ENCODE results near the gene TPCN2.

The TPCN2 gene

DNA sequence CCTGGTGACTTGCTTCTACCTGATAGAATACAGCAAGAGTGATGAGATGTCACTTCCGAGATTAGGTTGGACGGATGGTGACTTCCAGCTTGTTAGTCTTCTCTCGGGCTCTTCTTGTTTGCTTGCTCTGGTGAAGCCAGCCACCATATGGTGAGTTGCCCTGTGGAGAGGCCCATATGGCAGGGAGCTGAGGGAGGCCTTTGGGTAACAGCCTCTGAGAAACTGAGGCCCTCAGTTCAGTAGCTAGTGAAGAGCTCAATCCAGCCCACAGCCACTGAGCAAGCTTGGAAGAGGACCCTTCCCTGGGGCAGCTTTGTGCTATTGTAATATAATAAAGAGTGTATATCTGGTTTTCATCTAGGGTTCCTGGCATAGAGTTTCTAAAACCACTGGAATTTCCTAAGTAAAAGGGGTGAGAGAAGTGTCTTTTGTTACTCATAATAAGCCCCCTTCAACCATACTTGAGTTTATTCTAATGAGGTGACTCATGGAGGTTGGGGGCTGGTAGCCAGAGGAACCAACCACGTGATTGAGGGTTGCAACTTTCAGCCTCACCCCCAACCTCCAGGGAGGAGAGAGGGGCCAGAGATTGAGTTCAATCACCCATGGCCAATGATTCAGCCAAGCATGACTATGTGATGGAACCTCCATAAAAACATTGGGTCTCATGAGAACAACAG lies 8.0 kb upstream of the TPCN2 start:
- TF ChIP-seq, protein P1, sequence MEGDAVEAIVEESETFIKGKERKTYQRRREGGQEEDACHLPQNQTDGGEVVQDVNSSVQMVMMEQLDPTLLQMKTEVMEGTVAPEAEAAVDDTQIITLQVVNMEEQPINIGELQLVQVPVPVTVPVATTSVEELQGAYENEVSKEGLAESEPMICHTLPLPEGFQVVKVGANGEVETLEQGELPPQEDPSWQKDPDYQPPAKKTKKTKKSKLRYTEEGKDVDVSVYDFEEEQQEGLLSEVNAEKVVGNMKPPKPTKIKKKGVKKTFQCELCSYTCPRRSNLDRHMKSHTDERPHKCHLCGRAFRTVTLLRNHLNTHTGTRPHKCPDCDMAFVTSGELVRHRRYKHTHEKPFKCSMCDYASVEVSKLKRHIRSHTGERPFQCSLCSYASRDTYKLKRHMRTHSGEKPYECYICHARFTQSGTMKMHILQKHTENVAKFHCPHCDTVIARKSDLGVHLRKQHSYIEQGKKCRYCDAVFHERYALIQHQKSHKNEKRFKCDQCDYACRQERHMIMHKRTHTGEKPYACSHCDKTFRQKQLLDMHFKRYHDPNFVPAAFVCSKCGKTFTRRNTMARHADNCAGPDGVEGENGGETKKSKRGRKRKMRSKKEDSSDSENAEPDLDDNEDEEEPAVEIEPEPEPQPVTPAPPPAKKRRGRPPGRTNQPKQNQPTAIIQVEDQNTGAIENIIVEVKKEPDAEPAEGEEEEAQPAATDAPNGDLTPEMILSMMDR (IDR thresholded peaks at IDR 0.05; ENCODE audit: borderline replicate concordance, insufficient read depth, low read depth, low read length), result no peak
- H3K4me3 ChIP-seq (ENCODE audit: low read depth, low read length), result no peak overlapping the region

DNA sequence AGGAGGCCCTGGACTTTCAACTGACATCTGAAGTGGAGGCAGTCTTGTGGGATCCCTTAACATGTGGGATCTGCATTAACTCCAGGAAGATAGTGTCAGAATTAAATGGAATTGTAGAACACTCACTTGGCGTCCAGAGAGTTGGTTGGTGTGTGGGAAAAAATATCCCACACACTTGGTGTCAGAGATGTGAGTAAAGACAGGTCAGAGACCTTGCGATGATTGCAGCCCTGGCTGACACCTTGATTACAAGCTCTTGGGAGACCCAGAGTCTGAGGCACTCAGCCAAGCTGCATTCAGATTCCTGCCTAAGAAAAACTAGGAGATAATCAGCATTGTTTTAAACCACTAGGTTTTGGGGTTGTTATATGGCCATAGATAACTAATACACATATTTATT lies 7.2 kb upstream of the TPCN2 start:
- H3K4me3 ChIP-seq (ENCODE audit: low read depth, low read length), result no peak overlapping the region
- TF ChIP-seq, protein P1 (IDR thresholded peaks at IDR 0.05; ENCODE audit: borderline replicate concordance, insufficient read depth, low read depth, low read length), result no peak

DNA sequence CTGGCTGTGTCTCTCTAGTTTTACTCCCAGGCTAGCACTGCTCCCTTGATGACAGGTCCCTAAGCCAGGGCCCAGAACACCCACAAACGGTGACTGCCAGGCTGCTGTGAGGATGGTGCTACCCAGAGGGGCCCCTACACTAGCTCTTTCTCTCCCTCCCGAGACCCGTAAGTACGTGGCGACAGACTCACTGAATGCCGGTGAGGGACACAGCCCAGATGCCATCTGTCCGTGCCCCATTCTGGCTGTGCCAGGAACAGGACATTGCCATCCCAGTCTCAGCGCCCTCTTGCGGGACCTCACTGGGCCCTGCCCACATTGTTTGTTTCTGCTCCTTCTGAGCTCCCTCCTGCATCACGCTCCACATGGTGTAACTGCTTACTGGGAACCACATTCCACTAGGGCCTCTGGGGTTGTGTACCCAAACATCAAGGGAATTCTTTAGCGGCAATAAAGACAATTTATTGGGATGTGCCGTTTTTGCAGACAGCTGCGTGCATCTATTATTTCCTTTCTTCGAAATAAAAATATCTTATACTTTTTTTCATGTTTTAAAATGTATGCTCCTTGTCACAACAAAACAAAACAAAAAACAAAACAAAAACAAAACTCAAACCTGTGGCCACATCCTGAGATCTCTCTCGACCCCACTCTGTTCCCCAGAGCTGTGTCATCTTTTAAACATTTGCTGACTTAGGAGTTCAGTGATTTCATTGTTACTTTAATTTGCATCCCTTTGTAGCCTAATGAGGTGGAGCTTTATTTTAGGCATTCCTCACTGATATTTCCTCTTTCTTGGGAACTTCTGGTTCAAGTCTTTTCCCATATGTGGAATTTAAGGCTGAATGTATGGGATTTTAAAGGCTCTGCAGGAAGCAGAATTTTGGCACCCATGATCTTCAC lies 4.4 kb upstream of the TPCN2 start:
- TF ChIP-seq, protein P1 (IDR thresholded peaks at IDR 0.05; ENCODE audit: borderline replicate concordance, insufficient read depth, low read depth, low read length), result peak; percentile 33; the same call in 1 of the 2 replicates
- no peak overlapping the region for H3K4me3 ChIP-seq (ENCODE audit: low read depth, low read length)

DNA sequence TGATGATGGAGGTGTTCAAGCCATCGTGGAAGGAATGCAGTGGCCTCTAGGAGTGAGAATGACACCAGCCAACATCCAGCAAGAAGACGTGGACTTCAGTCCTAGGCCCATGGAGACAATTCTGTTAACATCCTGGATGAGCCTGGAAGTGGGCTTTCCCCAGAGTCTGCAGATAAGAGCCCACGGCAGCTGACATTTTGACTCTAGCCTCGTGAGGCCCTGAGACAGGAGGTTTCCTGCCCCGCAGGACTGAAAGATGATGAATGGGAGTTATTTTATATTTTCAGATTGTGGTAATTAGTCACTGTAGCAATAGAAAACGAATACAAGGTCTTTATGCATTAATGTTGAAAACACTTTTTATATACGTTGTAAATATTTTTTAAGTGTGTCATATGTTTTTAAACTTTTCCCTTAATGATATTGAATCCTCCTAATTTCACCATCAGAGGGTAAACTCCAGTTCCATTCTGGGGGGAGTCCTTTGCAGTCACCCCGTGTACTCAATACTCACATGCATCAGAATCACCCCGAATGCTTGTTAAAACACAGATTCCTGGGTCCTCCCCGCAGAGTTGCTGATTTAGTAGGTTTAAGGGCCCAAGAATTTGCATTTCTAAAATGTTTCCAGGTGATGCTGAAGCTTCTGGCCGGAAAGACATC lies 570 bp upstream of the TPCN2 start:
- TF ChIP-seq, protein P1 (IDR thresholded peaks at IDR 0.05; ENCODE audit: borderline replicate concordance, insufficient read depth, low read depth, low read length), result no peak
- H3K4me3 ChIP-seq (ENCODE audit: low read depth, low read length), result no peak overlapping the region

DNA sequence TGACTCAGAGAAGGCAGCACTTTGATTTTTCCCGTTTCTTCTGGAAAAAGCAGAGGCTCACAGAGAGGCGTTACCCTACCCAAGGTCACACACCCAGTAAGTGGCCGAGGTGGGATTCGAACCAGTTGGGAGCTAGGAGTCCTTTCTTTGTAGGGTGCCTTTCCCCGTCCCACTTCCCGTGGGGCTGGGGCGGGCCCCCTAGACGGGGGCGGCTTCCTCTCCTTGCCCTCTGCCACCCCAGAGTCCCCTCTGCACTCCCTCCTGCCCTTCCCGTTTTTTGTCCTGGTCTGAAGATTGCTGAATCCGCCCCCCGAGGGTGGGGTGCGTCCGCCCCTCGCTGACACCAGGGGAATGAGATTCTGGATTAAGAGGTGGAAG lies 747 bp downstream of the TPCN2 start:
- TF ChIP-seq, protein P1 (IDR thresholded peaks at IDR 0.05; ENCODE audit: borderline replicate concordance, insufficient read depth, low read depth, low read length), result no peak
- H3K4me3 ChIP-seq (ENCODE audit: low read depth, low read length), result peak overlapping the region; percentile 98

DNA sequence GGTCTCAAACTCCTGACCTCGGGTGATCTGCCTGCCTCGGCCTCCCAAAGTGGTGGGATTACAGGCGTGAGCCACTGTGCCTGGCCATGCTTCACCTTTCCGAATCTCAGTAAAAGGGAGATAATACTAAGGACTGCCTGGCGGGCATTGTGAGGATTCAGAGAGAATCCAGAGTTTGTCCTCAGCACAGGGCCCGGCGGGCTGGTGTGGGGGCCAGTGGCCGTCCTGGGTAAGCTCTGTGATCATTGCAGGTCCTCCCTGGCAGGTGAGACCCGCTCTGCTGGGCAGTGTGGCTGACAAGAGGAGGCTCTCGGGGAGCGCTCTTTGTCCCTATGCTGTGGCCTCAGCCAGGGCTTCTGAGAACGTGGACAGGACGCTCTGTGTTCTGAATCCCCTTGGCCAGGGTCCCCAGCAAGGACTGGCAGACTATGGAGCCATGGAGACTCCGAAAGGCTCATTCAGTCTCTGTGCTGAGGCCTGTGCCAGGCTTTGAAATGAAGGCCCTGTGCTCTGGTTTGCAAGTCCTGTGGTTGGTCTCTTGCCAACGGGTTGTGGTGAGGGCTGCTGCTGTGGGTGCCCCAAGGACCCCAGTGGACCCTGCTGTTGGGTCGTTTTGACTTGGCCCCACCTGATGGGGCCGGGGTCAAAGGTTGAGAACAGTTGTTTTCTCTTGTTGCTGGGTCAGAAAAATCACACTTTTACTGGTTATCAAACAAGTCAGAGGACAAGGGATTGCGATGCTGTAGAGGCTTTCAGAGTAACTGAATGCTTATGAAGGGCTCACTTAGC lies 2.1 kb downstream of the TPCN2 start:
- peak overlapping the region; percentile 37 for H3K4me3 ChIP-seq (ENCODE audit: low read depth, low read length)

More for the DNA sequence above, 2.1 kb downstream of the TPCN2 start:
- TF ChIP-seq, protein P1 (IDR thresholded peaks at IDR 0.05; ENCODE audit: borderline replicate concordance, insufficient read depth, low read depth, low read length), result no peak

All from GM12875 (cell line).